HepG2 (cell line): ENCODE measurements around the gene NUP85. TPM values are rescaled to one million over a fixed set of nuclear protein-coding genes. Genes with fewer than 3 reads are reported as not detected.
A peak's percentile ranks its signal among the peaks of the same experiment; 100 is the strongest.

ENCODE experiments used
- ASH2L ChIP-seq: fragments of 300-600, 200-600 bp; sonication (generic); IDR thresholded peaks from 2 replicates; pipeline ENCODE4 v1.7.0; 2017; ENCODE audit warnings: low read depth, mild to moderate bottlenecking, moderate library complexity, mixed read lengths, low read length; ENCODE audit not compliant: insufficient read length
- ATF1 ChIP-seq: IDR thresholded peaks from 2 replicates; pipeline ENCODE4 v1.6.1; 2016; ENCODE audit warnings: mild to moderate bottlenecking, control low read depth
- BHLHE40 ChIP-seq: IDR thresholded peaks from 2 replicates; pipeline ENCODE4 v1.6.1; 2011; ENCODE audit warnings: low read length, improper control_type of control experiment
- CEBPG ChIP-seq: IDR thresholded peaks from 2 replicates; pipeline ENCODE4 v1.6.1; 2016
- ETV6 ChIP-seq: sonication (generic); formaldehyde crosslinking; conservative IDR thresholded peaks from 2 replicates; pipeline ENCODE4 v1.4.0; 2020; ENCODE audit warnings: missing genetic modification reagents
- HDAC1 ChIP-seq: sonication (generic); formaldehyde crosslinking; IDR thresholded peaks from 2 replicates; pipeline ENCODE4 v1.5.1; 2020; ENCODE audit warnings: mild to moderate bottlenecking, missing genetic modification reagents
- HMGA1 ChIP-seq: sonication (generic); formaldehyde crosslinking; conservative IDR thresholded peaks from 2 replicates; pipeline ENCODE4 v1.4.0; 2020; ENCODE audit warnings: missing genetic modification reagents
- MLLT10 ChIP-seq: sonication (generic); formaldehyde crosslinking; IDR thresholded peaks from 2 replicates; pipeline ENCODE4 v1.4.0; 2020; ENCODE audit warnings: missing genetic modification reagents
- MTERF4 ChIP-seq: sonication (generic); formaldehyde crosslinking; IDR thresholded peaks from 2 replicates; pipeline ENCODE4 v1.8.0; 2023; ENCODE audit warnings: mild to moderate bottlenecking, missing genetic modification reagents
- NBN ChIP-seq: fragments of 450-650 bp; conservative IDR thresholded peaks from 2 replicates; pipeline ENCODE4 v1.6.1; 2017
- NFIB ChIP-seq: sonication (generic); formaldehyde crosslinking; IDR thresholded peaks from 2 replicates; pipeline ENCODE4 v1.9.0; 2021; ENCODE audit warnings: missing genetic modification reagents, mild to moderate bottlenecking, borderline replicate concordance
- PCBP2 ChIP-seq: fragments of 200-400 bp; formaldehyde crosslinking; optimal IDR thresholded peaks from 2 replicates; pipeline ENCODE3; 2018; ENCODE audit warnings: low read length, low read depth; ENCODE audit not compliant: poor library complexity, severe bottlenecking
- SRSF1 ChIP-seq: fragments of 200-400 bp; formaldehyde crosslinking; optimal IDR thresholded peaks from 2 replicates; pipeline ENCODE3; 2017; ENCODE audit warnings: mild to moderate bottlenecking, low read depth, low read length, moderate library complexity
- ZC3H4 ChIP-seq: sonication (generic); formaldehyde crosslinking; IDR thresholded peaks from 2 replicates; pipeline ENCODE4 v1.4.0; 2020; ENCODE audit warnings: missing genetic modification reagents, borderline replicate concordance
- ZMAT3 ChIP-seq: sonication (generic); formaldehyde crosslinking; conservative IDR thresholded peaks from 2 replicates; pipeline ENCODE4 v1.7.0; 2021; ENCODE audit warnings: missing genetic modification reagents
- ZNF260 ChIP-seq: sonication (generic); formaldehyde crosslinking; IDR thresholded peaks from 2 replicates; pipeline ENCODE4 v1.4.0; 2020; ENCODE audit warnings: missing genetic modification reagents, low read depth, mild to moderate bottlenecking, borderline replicate concordance
- ZNF383 ChIP-seq: sonication (generic); formaldehyde crosslinking; IDR thresholded peaks from 2 replicates; pipeline ENCODE4 v1.4.0; 2020; ENCODE audit warnings: missing genetic modification reagents, mild to moderate bottlenecking, borderline replicate concordance
- ZNF703 ChIP-seq: sonication (generic); formaldehyde crosslinking; IDR thresholded peaks from 2 replicates; pipeline ENCODE4 v1.5.1; 2020; ENCODE audit warnings: missing genetic modification reagents, mild to moderate bottlenecking, moderate library complexity, borderline replicate concordance
- ZNF780A ChIP-seq: sonication (generic); formaldehyde crosslinking; IDR thresholded peaks from 2 replicates; pipeline ENCODE4 v1.8.0; 2022; ENCODE audit warnings: mild to moderate bottlenecking, missing genetic modification reagents, moderate library complexity
- ZNF784 ChIP-seq: sonication (generic); formaldehyde crosslinking; IDR thresholded peaks from 2 replicates; pipeline ENCODE4 v1.5.1; 2020; ENCODE audit warnings: missing genetic modification reagents, mild to moderate bottlenecking, borderline replicate concordance
- ZSCAN30 ChIP-seq: sonication (generic); formaldehyde crosslinking; IDR thresholded peaks from 2 replicates; pipeline ENCODE4 v1.5.0; 2020; ENCODE audit warnings: mild to moderate bottlenecking, missing genetic modification reagents
- polyA plus RNA-seq, 8 experiments: library from polyadenylated mRNA; depleted of rRNA in 3 of 8; stranded (reverse) in 7 of 8; unstranded in 1 of 8; fragments of >200 nt; fragmentation: Illumina TruSeq in 4 of 8; extraction: Trizol in 4 of 8; gene quantifications; 2 replicates each; pipeline versions ENCODE4 v1.2.1 to v1.2.3, GENCODE V29; 2011 to 2016; ENCODE audit warnings: low read depth in 4 of 8, missing spikeins in 1 of 8, mixed read lengths in 1 of 8; ENCODE audit not compliant: insufficient read depth in 1 of 8
- total RNA-seq, 5 experiments: library from RNA; depleted of rRNA; stranded (reverse); fragments of >200 nt; fragmentation: Illumina TruSeq; extraction: Trizol; gene quantifications; 2 replicates each; pipeline ENCODE4 v1.2.3, GENCODE V29; 2016; ENCODE audit warnings: low read depth in 1 of 5
- TF ChIP-seq, protein P1 (sequence below): sonication (generic); formaldehyde crosslinking; IDR thresholded peaks from 2 replicates; pipeline ENCODE4 v1.5.0; 2020; ENCODE audit warnings: missing genetic modification reagents
- TF ChIP-seq, protein P2 (sequence below): sonication (generic); formaldehyde crosslinking; IDR thresholded peaks from 2 replicates; pipeline ENCODE4 v1.9.0; 2022; ENCODE audit warnings: missing genetic modification reagents, mild to moderate bottlenecking, borderline replicate concordance
- TF ChIP-seq, protein P3 (sequence below): sonication (generic); formaldehyde crosslinking; conservative IDR thresholded peaks from 2 replicates; pipeline ENCODE4 v1.8.0; 2022; ENCODE audit warnings: low read depth, missing genetic modification reagents

NUP85 gene
- total and polyA plus RNA-seq, 2 of the 13 experiments (the other 11 are each of a cell fraction or from before 2014, with no cell fraction given), result 89.1 to 124 TPM

GRCh38 chr17:75182569-75183436, 22.7 kb upstream of the NUP85 start, which contains the start of gene SUMO2 (continued):
- TF ChIP-seq HDAC1, result peak; percentile 20; the same call in 1 of the 2 replicates
- TF ChIP-seq ZC3H4 (CRISPR knock-in tag), result no peak
- TF ChIP-seq ZNF260 (CRISPR knock-in tag), result no peak
- TF ChIP-seq PCBP2, result no peak
- no peak for TF ChIP-seq SRSF1
- TF ChIP-seq ZNF383, result no peak
- no peak for TF ChIP-seq MLLT10 (CRISPR knock-in tag)
- TF ChIP-seq ZNF784 (CRISPR knock-in tag), result peak; percentile 75; the same call in 1 of the 2 replicates
- TF ChIP-seq CEBPG (CRISPR knock-in tag), result peak; percentile 34; the same call in 1 of the 2 replicates
- no peak for TF ChIP-seq ETV6 (CRISPR knock-in tag)
- no peak for TF ChIP-seq BHLHE40
- 0 out of 2 replicates have a peak, but pooled peaks have one; percentile 49 for TF ChIP-seq ZMAT3
- peak; percentile 64 for TF ChIP-seq ASH2L
- 0 out of 2 replicates have a peak, but pooled peaks have one; percentile 50 for TF ChIP-seq ZNF780A (CRISPR knock-in tag)
- TF ChIP-seq, protein P1, sequence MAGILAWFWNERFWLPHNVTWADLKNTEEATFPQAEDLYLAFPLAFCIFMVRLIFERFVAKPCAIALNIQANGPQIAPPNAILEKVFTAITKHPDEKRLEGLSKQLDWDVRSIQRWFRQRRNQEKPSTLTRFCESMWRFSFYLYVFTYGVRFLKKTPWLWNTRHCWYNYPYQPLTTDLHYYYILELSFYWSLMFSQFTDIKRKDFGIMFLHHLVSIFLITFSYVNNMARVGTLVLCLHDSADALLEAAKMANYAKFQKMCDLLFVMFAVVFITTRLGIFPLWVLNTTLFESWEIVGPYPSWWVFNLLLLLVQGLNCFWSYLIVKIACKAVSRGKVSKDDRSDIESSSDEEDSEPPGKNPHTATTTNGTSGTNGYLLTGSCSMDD (CRISPR knock-in tag), result no peak
- TF ChIP-seq ZSCAN30, result no peak
- 0 out of 2 replicates have a peak, but pooled peaks have one; percentile 1 for TF ChIP-seq ZNF703 (CRISPR knock-in tag)
- TF ChIP-seq, protein P2, sequence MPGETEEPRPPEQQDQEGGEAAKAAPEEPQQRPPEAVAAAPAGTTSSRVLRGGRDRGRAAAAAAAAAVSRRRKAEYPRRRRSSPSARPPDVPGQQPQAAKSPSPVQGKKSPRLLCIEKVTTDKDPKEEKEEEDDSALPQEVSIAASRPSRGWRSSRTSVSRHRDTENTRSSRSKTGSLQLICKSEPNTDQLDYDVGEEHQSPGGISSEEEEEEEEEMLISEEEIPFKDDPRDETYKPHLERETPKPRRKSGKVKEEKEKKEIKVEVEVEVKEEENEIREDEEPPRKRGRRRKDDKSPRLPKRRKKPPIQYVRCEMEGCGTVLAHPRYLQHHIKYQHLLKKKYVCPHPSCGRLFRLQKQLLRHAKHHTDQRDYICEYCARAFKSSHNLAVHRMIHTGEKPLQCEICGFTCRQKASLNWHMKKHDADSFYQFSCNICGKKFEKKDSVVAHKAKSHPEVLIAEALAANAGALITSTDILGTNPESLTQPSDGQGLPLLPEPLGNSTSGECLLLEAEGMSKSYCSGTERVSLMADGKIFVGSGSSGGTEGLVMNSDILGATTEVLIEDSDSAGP, result no peak; the same call in 1 of the 2 replicates
- TF ChIP-seq, protein P3, sequence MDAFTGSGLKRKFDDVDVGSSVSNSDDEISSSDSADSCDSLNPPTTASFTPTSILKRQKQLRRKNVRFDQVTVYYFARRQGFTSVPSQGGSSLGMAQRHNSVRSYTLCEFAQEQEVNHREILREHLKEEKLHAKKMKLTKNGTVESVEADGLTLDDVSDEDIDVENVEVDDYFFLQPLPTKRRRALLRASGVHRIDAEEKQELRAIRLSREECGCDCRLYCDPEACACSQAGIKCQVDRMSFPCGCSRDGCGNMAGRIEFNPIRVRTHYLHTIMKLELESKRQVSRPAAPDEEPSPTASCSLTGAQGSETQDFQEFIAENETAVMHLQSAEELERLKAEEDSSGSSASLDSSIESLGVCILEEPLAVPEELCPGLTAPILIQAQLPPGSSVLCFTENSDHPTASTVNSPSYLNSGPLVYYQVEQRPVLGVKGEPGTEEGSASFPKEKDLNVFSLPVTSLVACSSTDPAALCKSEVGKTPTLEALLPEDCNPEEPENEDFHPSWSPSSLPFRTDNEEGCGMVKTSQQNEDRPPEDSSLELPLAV (CRISPR knock-in tag), result no peak
- no peak for TF ChIP-seq NBN
- no peak for TF ChIP-seq ATF1 (CRISPR knock-in tag)
- TF ChIP-seq MTERF4 (CRISPR knock-in tag), result no peak
- TF ChIP-seq HMGA1 (CRISPR knock-in tag), result no peak
- no peak for TF ChIP-seq NFIB (CRISPR knock-in tag)
